HUES6 (cell line): ENCODE data around the gene OTUD5.
"Not testable (repeated sequence)": the region's sequence is repeated elsewhere in the genome, so short reads cannot be mapped to it uniquely, and the experiment has no call there.

Source experiments
- H3K27ac ChIP-seq: 2 replicates; pipeline ENCODE4 v1.7.0; 2013; ENCODE audit warnings: low read depth, mild to moderate bottlenecking, low read length, inconsistent platforms
- H3K27me3 ChIP-seq: 2 replicates; pipeline ENCODE4 v1.6.1; 2013; ENCODE audit warnings: low read length; ENCODE audit not compliant: control insufficient read depth, insufficient read depth
- H3K36me3 ChIP-seq: 2 replicates; pipeline ENCODE4 v1.6.1; 2013; ENCODE audit warnings: low read length; ENCODE audit not compliant: control insufficient read depth, insufficient read depth
- H3K4me1 ChIP-seq: 2 replicates; pipeline ENCODE4 v1.6.1; 2013; ENCODE audit warnings: low read length; ENCODE audit not compliant: control insufficient read depth, insufficient read depth
- H3K4me3 ChIP-seq: 2 replicates; pipeline ENCODE4 v1.5.1; 2013; ENCODE audit warnings: low read depth, low read length
- H3K9ac ChIP-seq: one replicate; pipeline ENCODE4 v1.6.1; 2013; ENCODE audit warnings: mild to moderate bottlenecking, low read length
- H3K9me3 ChIP-seq: 2 replicates; pipeline ENCODE4 v1.6.1; 2013; ENCODE audit warnings: low read depth, low read length; ENCODE audit not compliant: control insufficient read depth, insufficient read depth

Gene OTUD5

DNA sequence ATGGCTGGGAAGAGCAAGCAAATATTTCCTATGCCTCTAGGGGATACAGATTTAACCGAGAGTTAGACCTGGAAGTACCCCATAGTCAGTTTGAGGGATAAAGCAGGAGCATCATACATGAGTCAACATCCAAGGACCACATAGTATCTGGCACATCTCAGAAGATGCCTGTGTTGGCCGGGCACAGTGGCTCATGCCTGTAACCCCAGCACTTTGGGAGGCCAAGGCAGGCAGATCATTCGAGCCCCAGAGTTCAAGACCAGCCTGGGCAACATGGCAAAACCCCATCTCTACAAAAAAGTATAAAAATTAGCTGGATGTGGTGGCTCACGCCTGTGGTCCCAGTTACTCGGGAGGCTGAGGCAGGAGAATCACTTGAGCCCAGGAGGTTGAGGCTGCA lies 70.8 kb downstream of the OTUD5 start:
- not testable (repeated sequence) for H3K36me3 ChIP-seq, H3K9me3 ChIP-seq, H3K27me3 ChIP-seq, H3K27ac ChIP-seq, H3K4me3 ChIP-seq, H3K4me1 ChIP-seq, H3K9ac ChIP-seq

DNA sequence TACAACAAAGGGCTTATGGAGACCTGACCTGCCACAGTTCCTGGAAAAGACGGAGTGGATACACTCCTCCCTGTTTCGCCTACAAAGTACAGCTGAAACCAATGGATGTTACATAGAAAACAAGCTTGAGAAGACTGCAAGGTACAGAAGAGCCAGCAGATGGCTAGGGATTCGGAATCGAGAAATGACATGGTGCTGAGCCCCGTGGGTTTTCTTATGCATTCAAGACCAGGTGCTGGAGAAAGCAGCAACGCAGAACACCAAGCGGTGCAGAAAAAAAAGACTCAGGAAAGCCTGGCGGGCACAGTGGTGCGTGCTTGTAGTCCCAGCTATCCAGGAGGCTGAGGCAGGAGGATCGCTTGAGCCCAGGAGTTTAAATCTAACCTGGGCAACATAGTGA lies 73.7 kb downstream of the OTUD5 start:
- H3K4me3 ChIP-seq, result no peak overlapping the region
- H3K9me3 ChIP-seq, result no peaks in the 10 kb centered on the region; the same call in 1 of the 2 replicates
- no peaks in the 10 kb centered on the region for H3K36me3 ChIP-seq
- no peaks in the 10 kb centered on the region for H3K4me1 ChIP-seq
- no peaks in the 10 kb centered on the region for H3K27me3 ChIP-seq
- no peak overlapping the region for H3K27ac ChIP-seq
- no peak overlapping the region for H3K9ac ChIP-seq

DNA sequence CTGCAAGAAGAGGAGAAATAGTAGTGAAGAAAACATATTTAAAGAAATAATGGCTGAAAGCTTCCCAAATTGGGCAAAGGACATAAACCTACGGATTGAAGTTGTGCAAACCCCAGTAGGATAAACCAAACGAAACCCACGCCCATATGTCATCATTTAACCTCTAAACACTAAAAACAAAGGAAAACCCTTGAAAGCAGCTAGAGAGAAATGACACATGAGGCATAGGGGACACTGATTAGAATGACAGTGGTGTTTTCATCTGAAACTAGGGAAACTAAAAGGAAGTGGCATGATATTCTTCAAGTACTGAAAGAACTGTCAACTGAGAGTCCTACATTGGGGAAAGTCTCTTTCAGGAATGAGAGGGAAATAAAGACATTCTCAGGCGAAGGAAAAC lies 80.5 kb downstream of the OTUD5 start:
- not testable (repeated sequence) for H3K27ac ChIP-seq, H3K9me3 ChIP-seq, H3K27me3 ChIP-seq, H3K4me1 ChIP-seq, H3K9ac ChIP-seq, H3K36me3 ChIP-seq, H3K4me3 ChIP-seq
